NCI-H2227 (cell line): Measurements from ENCODE around the gene HPDL.
"Not testable (repeated sequence)": the region's sequence is repeated elsewhere in the genome, so short reads cannot be mapped to it uniquely, and the experiment has no call there.

Source experiments
- DNase-seq: peaks from one replicate; lab custom pipeline; 2025; ENCODE audit not compliant: unreplicated experiment; lab: John Stamatoyannopoulos, UW

The HPDL gene

GRCh38 chr1:45326627-45327623 is at the start of gene HPDL:
HPDL (plus strand) TSS chr1:45326895; CDS start chr1:45327149, 254 bp downstream.
- DNase-seq = no peak

- no peak for DNase-seq
Measured at GRCh38 chr1:45282351-45282750, 44.3 kb upstream of the HPDL start.

- not testable (repeated sequence) for DNase-seq
Measured at GRCh38 chr1:45284858-45285257, 41.8 kb upstream of the HPDL start.

GRCh38 chr1:45286521-45286920 is 40.2 kb upstream of the HPDL start:
- not testable (repeated sequence) for DNase-seq

GRCh38 chr1:45291002-45291401 is 35.7 kb upstream of the HPDL start:
- DNase-seq = not testable (repeated sequence)

- DNase-seq = no peak
Measured at GRCh38 chr1:45291716-45292115, 35.0 kb upstream of the HPDL start.

GRCh38 chr1:45297666-45298356 is 28.9 kb upstream of the HPDL start:
- peak; percentile 46 for DNase-seq

- no peak for DNase-seq
Measured at GRCh38 chr1:45299296-45299695, 27.4 kb upstream of the HPDL start.

- peak; percentile 87 for DNase-seq
Measured at GRCh38 chr1:45299981-45300668, 26.6 kb upstream of the HPDL start.

GRCh38 chr1:45300669-45300997 is 26.1 kb upstream of the HPDL start:
- no peak for DNase-seq

- no peak for DNase-seq
Measured at GRCh38 chr1:45302505-45303150, 24.1 kb upstream of the HPDL start.

GRCh38 chr1:45303520-45304310 is 23.0 kb upstream of the HPDL start:
- DNase-seq = peak; percentile 98

GRCh38 chr1:45304311-45305081 is 22.2 kb upstream of the HPDL start:
- peak; percentile 34 for DNase-seq

- no peak for DNase-seq
Measured at GRCh38 chr1:45305231-45305630, 21.5 kb upstream of the HPDL start.

- DNase-seq = no peak
Measured at GRCh38 chr1:45306319-45306718, 20.4 kb upstream of the HPDL start.

GRCh38 chr1:45306905-45307304 is 19.8 kb upstream of the HPDL start:
- no peak for DNase-seq

- no peak for DNase-seq
Measured at GRCh38 chr1:45314266-45314665, 12.4 kb upstream of the HPDL start.

- DNase-seq = no peak
Measured at GRCh38 chr1:45317166-45317565, 9.5 kb upstream of the HPDL start.

- DNase-seq = no peak
Measured at GRCh38 chr1:45319761-45320160, 6.9 kb upstream of the HPDL start.
